NCI-H69 (cell line): ENCODE data around the gene ZMAT5.

Source experiments
- DNase-seq: peaks from one replicate; lab custom pipeline; 2025; lab: John Stamatoyannopoulos, UW

Gene ZMAT5

DNA sequence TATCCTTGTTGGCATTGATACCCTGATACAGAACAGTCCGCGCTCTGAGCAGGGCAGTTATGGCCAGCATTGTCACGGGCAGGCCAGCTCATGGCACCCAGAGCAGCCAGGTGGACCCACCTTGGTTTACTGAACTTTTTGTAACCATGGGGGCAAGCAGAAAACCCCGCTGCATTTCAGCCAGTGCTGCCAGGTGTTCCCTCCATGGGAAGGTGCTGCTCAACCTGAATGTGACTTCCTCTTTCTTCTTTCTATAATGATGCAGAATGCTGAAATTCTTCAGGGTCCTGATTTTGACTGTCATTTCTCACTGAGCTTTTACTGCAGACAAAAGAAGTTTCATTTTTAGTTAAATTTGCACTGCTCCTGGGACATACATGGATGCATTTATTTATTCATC lies 82.6 kb downstream of the ZMAT5 start:
- no peak for DNase-seq

DNA sequence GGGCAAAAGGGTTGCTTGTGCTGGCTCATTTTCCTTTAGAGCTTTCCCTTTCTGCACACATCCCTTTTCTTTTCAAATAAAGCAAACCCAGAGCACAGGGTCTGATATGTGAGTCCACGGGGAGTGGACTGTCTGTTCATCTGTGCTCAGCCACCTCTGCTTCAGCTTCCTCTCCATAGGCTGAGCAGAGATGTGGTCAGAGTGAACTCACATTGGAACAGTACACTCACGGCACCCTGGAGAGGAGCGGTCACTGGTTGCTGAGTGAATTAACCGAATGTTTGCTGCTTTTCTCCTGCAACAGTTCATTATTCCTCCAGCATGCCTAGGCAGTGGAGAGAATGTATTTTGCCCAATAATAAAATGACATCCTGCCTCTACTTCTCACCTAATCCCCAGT lies 83.3 kb downstream of the ZMAT5 start:
- DNase-seq, result no peak
